Measurements from ENCODE around the gene NKX1-2.

GRCh38 chr10:124433461-124433860 lies 16.4 kb downstream of the NKX1-2 start:
- TF ChIP-seq RFX5 (IDR thresholded peaks at IDR 0.05; ENCODE audit: low read length) (no peak), NFIC (IDR thresholded peaks at IDR 0.05; ENCODE audit: borderline replicate concordance) (no peak)

Measured in SK-N-SH (cell line).